Measurements from ENCODE around the gene PTPRH.

The PTPRH gene

DNA sequence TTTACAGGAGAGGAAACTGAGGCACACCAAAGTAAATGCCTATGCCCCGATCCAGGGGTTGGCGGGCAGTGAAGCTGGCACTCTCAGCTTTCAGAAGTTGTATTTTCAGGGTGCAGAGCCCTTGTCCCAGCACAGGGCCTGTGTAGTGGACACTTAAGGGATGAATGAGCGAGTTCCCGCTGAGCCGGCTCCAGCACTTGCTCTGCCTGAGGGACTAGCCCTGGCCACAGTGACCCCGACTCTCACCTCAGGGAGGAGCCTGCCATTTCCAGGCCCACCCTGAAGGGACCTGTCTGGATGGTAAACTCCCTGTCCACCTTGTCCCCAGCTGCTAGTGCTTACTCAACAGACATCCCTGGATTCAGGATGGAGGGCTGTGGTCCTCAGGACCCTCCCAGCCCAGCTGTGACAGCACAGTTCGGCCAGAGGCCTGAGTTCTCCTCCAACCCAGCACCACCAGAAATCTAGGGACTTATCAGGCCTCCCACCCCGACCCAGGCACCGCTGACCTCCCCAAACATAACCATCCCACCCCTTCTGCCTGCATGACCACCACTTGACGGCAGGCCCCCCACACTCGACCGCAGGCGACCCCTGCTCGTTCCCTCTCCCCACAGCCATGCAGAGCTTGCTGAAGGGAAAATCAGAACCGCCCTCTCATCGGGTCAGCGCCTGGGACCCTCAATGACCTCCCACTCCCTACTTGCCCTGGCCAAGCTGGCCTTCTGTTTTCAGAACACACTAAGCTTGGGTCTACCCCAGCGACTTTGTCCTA is 41.1 kb upstream of the PTPRH start:
- no peak for DNase-seq
- peak overlapping the region in 4 of 7 experiments; percentile 5 to 70 (median 50) for H3K4me3 ChIP-seq (ENCODE audit: control insufficient read depth in 1 of 7, extremely low read depth in 1 of 7, insufficient read depth in 4 of 7, low read depth in 2 of 7, low read length in 6 of 7)
- CTCF ChIA-PET, result interaction anchor here (0.7 to 1.8 kb wide), 4 partner anchors 9 to 52 kb away, joined by 3 to 4 read pairs (median 4); partner anchors contain the start of gene PPP6R1
- H3K36me3 ChIP-seq (ENCODE audit: control insufficient read depth in 4 of 4, insufficient read depth in 4 of 4, low read length in 3 of 4), result peaks cover 3 to 56% (median 24%) of the 10 kb centered on the region in 4 experiments
- POLR2A ChIA-PET, result interaction anchor here (0.6 kb wide), 1 partner anchor 10 kb away, joined by 4 read pairs; no protein-coding TSS in a partner anchor
- no peaks in the 10 kb centered on the region for H3K9me3 ChIP-seq (ENCODE audit: control extremely low read depth in 1 of 5, control insufficient read depth in 4 of 5, insufficient read depth in 2 of 5, low read depth in 1 of 5, low read length in 4 of 5)
- H3K4me1 ChIP-seq (ENCODE audit: control extremely low read depth in 1 of 4, control insufficient read depth in 4 of 4, insufficient read depth in 4 of 4, low read length in 3 of 4), result peaks cover 17 to 91% (median 84%) of the 10 kb centered on the region in 4 experiments
- 90% methylated on average over 15 of the region's 18 CpGs for WGBS (ENCODE audit: insufficient coverage)
- H3K27me3 ChIP-seq (replicated peaks in 2 of 5; ENCODE audit: control insufficient read depth in 4 of 5, insufficient read depth in 5 of 5, low read length in 4 of 5), result no peaks in the 10 kb centered on the region
- peak overlapping the region; percentile 87 to 95 for H3K27ac ChIP-seq (ENCODE audit: insufficient read depth in 1 of 2, low read depth in 1 of 2, low read length in 2 of 2, poor library complexity in 1 of 2, severe bottlenecking in 2 of 2)

DNA sequence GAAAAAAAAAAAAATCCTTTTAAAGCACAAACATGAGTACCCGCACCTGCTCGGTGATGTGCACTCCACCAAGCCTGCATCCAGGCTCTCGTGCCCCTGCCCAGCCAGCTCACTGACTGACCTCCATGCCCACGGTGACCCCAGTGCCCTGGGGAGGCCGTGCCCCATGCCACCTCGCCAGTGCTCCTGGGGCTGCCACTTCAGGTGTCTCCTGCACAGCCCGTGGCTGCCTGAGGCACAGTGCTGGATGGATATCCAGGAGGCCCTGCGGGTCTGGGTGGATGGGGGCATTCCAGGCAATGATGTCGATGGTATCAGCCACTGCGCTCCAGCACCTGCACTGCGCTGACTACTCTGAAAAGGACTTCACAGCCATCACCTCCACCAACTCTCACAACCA is 40.5 kb upstream of the PTPRH start:
- peaks cover 17 to 85% (median 78%) of the 10 kb centered on the region in 4 experiments for H3K4me1 ChIP-seq (ENCODE audit: control extremely low read depth in 1 of 4, control insufficient read depth in 4 of 4, insufficient read depth in 4 of 4, low read length in 3 of 4)
- POLR2A ChIA-PET, result interaction anchor here (0.6 kb wide), 1 partner anchor 9 kb away, joined by 4 read pairs; no protein-coding TSS in a partner anchor
- WGBS (ENCODE audit: insufficient coverage), result 96% methylated on average over 8 of the region's 11 CpGs
- CTCF ChIA-PET, result interaction anchor here (1.3 kb wide), 1 partner anchor 43 kb away, joined by 3 read pairs; no protein-coding TSS in a partner anchor
- H3K9me3 ChIP-seq (ENCODE audit: control extremely low read depth in 1 of 5, control insufficient read depth in 4 of 5, insufficient read depth in 2 of 5, low read depth in 1 of 5, low read length in 4 of 5), result no peaks in the 10 kb centered on the region
- H3K27me3 ChIP-seq (replicated peaks in 2 of 5; ENCODE audit: control insufficient read depth in 4 of 5, insufficient read depth in 5 of 5, low read length in 4 of 5), result no peaks in the 10 kb centered on the region
- peaks cover 3 to 60% (median 28%) of the 10 kb centered on the region in 4 experiments for H3K36me3 ChIP-seq (ENCODE audit: control insufficient read depth in 4 of 4, insufficient read depth in 4 of 4, low read length in 3 of 4)
- H3K4me3 ChIP-seq (ENCODE audit: control insufficient read depth in 1 of 7, extremely low read depth in 1 of 7, insufficient read depth in 4 of 7, low read depth in 2 of 7, low read length in 6 of 7), result no peak overlapping the region
- DNase-seq, result no peak
- peak overlapping the region in 1 of 2 experiments; percentile 95 for H3K27ac ChIP-seq (ENCODE audit: insufficient read depth in 1 of 2, low read depth in 1 of 2, low read length in 2 of 2, poor library complexity in 1 of 2, severe bottlenecking in 2 of 2)

DNA sequence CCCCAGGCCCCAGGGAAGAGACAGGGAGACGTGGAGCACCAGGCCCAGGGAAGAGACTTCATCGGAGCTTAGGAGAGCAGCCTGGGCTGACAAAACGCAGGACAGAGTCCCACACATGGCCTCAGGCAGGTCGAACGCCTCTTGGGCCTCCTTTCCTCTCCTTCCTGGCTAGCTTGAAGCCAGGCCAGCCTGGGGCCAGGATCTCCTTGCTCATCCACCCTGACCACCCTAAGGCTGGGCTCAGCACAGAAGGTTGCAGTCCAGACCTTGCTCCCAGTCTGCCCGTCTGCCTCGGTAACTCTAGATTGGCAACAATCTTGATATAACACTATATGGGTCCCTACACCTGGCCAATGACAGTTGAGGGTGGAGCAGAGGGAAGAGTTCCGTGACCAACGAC is 39.4 kb upstream of the PTPRH start:
- CTCF ChIA-PET, result interaction anchor here (1.4 to 1.8 kb wide), 3 partner anchors 7 to 11 kb away, joined by 4 to 5 read pairs (median 4); partner anchors contain the start of gene PPP6R1
- 90% methylated on average over 6 of the region's 9 CpGs for WGBS (ENCODE audit: insufficient coverage)
- H3K27me3 ChIP-seq (replicated peaks in 2 of 5; ENCODE audit: control insufficient read depth in 4 of 5, insufficient read depth in 5 of 5, low read length in 4 of 5), result no peaks in the 10 kb centered on the region
- POLR2A ChIA-PET, result interaction anchor here (1.4 kb wide), 1 partner anchor 11 kb away, joined by 6 read pairs; the partner anchor contains the start of gene PPP6R1
- DNase-seq, result no peak
- H3K27ac ChIP-seq (ENCODE audit: insufficient read depth in 1 of 2, low read depth in 1 of 2, low read length in 2 of 2, poor library complexity in 1 of 2, severe bottlenecking in 2 of 2), result peak overlapping the region; percentile 69 to 90
- H3K36me3 ChIP-seq (ENCODE audit: control insufficient read depth in 4 of 4, insufficient read depth in 4 of 4, low read length in 3 of 4), result peaks cover 5 to 71% (median 38%) of the 10 kb centered on the region in 4 experiments
- peaks cover 17 to 73% (median 68%) of the 10 kb centered on the region in 4 experiments for H3K4me1 ChIP-seq (ENCODE audit: control extremely low read depth in 1 of 4, control insufficient read depth in 4 of 4, insufficient read depth in 4 of 4, low read length in 3 of 4)
- no peak overlapping the region for H3K4me3 ChIP-seq (ENCODE audit: control insufficient read depth in 1 of 7, extremely low read depth in 1 of 7, insufficient read depth in 4 of 7, low read depth in 2 of 7, low read length in 6 of 7)
- H3K9me3 ChIP-seq (ENCODE audit: control extremely low read depth in 1 of 5, control insufficient read depth in 4 of 5, insufficient read depth in 2 of 5, low read depth in 1 of 5, low read length in 4 of 5), result no peaks in the 10 kb centered on the region

DNA sequence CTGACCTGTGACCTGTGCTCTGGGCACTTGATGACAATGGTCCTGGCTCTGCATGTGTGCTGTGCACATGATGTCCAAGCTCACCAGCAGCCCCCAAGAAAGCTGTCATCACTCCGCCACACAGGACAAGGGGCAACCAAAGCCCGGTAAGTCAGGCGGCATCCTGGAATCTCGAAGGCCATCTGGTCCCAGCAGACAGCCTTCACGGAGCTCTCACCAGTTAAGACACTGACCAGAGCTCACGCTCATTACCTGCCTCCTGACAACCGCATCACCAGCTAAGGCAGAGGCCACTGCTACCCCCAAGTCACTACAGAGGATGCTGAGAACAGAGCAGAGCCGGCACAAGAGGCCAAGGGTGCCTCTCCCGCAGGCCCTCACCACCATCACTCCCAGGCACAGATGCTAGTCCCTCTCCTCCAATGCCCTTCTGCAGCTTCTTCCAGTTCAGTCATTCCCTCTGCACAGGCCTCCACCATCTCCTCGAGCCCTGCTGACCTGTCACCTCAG is 38.9 kb upstream of the PTPRH start:
- 93% methylated on average over 9 of the region's 10 CpGs for WGBS (ENCODE audit: insufficient coverage)
- peak overlapping the region in 1 of 7 experiments; percentile 1 for H3K4me3 ChIP-seq (ENCODE audit: control insufficient read depth in 1 of 7, extremely low read depth in 1 of 7, insufficient read depth in 4 of 7, low read depth in 2 of 7, low read length in 6 of 7)
- peak overlapping the region; percentile 69 to 90 for H3K27ac ChIP-seq (ENCODE audit: insufficient read depth in 1 of 2, low read depth in 1 of 2, low read length in 2 of 2, poor library complexity in 1 of 2, severe bottlenecking in 2 of 2)
- peaks cover 6 to 76% (median 41%) of the 10 kb centered on the region in 4 experiments for H3K36me3 ChIP-seq (ENCODE audit: control insufficient read depth in 4 of 4, insufficient read depth in 4 of 4, low read length in 3 of 4)
- POLR2A ChIA-PET, result interaction anchor here (1.4 kb wide), 1 partner anchor 11 kb away, joined by 6 read pairs; the partner anchor contains the start of gene PPP6R1
- CTCF ChIA-PET, result interaction anchor here (1.4 to 1.8 kb wide), 3 partner anchors 8 to 11 kb away, joined by 4 to 5 read pairs (median 4); partner anchors contain the start of gene PPP6R1
- H3K27me3 ChIP-seq (replicated peaks in 2 of 5; ENCODE audit: control insufficient read depth in 4 of 5, insufficient read depth in 5 of 5, low read length in 4 of 5), result no peaks in the 10 kb centered on the region
- no peaks in the 10 kb centered on the region for H3K9me3 ChIP-seq (ENCODE audit: control extremely low read depth in 1 of 5, control insufficient read depth in 4 of 5, insufficient read depth in 2 of 5, low read depth in 1 of 5, low read length in 4 of 5)
- DNase-seq, result no peak
- peaks cover 14 to 68% (median 63%) of the 10 kb centered on the region in 4 experiments for H3K4me1 ChIP-seq (ENCODE audit: control extremely low read depth in 1 of 4, control insufficient read depth in 4 of 4, insufficient read depth in 4 of 4, low read length in 3 of 4)

DNA sequence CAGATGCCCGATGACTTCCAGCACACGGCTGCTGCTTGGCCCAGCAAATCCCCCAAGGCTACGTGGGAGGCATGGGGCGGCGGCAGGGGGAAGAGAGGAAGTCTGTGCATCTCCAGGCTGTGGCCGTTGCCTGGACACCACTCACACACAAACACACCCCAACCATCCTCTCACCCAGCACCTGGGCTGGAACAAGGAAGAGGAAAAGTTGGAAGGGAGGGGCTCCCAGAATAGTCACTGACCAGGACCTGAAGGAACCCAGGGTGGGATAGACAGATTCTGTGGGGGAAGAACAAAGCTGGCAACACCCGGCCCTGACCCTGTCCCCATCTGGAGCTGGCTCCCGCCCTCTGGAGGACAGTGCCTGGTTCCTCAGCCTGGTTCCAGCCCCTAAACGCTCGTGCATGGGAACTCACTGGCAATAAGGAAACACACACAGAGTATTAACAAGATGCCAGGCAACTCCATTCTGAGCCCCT is 38.4 kb upstream of the PTPRH start:
- 27% methylated on average over 5 of the region's 10 CpGs for WGBS (ENCODE audit: insufficient coverage)
- H3K4me3 ChIP-seq (ENCODE audit: control insufficient read depth in 1 of 7, extremely low read depth in 1 of 7, insufficient read depth in 4 of 7, low read depth in 2 of 7, low read length in 6 of 7), result peak overlapping the region in 2 of 7 experiments; percentile 28 to 52
- peaks cover 11 to 63% (median 58%) of the 10 kb centered on the region in 4 experiments for H3K4me1 ChIP-seq (ENCODE audit: control extremely low read depth in 1 of 4, control insufficient read depth in 4 of 4, insufficient read depth in 4 of 4, low read length in 3 of 4)
- H3K27ac ChIP-seq (ENCODE audit: insufficient read depth in 1 of 2, low read depth in 1 of 2, low read length in 2 of 2, poor library complexity in 1 of 2, severe bottlenecking in 2 of 2), result peak overlapping the region; percentile 69 to 90
- H3K36me3 ChIP-seq (ENCODE audit: control insufficient read depth in 4 of 4, insufficient read depth in 4 of 4, low read length in 3 of 4), result peaks cover 6 to 75% (median 42%) of the 10 kb centered on the region in 4 experiments
- H3K27me3 ChIP-seq (replicated peaks in 2 of 5; ENCODE audit: control insufficient read depth in 4 of 5, insufficient read depth in 5 of 5, low read length in 4 of 5), result no peaks in the 10 kb centered on the region
- CTCF ChIA-PET, result interaction anchor here (1.4 to 1.8 kb wide), 3 partner anchors 8 to 12 kb away, joined by 4 to 5 read pairs (median 4); partner anchors contain the start of gene PPP6R1
- peak; percentile 59 to 90 (median 89) for DNase-seq
- POLR2A ChIA-PET, result interaction anchor here (1.4 kb wide), 1 partner anchor 12 kb away, joined by 6 read pairs; the partner anchor contains the start of gene PPP6R1
- no peaks in the 10 kb centered on the region for H3K9me3 ChIP-seq (ENCODE audit: control extremely low read depth in 1 of 5, control insufficient read depth in 4 of 5, insufficient read depth in 2 of 5, low read depth in 1 of 5, low read length in 4 of 5)

DNA sequence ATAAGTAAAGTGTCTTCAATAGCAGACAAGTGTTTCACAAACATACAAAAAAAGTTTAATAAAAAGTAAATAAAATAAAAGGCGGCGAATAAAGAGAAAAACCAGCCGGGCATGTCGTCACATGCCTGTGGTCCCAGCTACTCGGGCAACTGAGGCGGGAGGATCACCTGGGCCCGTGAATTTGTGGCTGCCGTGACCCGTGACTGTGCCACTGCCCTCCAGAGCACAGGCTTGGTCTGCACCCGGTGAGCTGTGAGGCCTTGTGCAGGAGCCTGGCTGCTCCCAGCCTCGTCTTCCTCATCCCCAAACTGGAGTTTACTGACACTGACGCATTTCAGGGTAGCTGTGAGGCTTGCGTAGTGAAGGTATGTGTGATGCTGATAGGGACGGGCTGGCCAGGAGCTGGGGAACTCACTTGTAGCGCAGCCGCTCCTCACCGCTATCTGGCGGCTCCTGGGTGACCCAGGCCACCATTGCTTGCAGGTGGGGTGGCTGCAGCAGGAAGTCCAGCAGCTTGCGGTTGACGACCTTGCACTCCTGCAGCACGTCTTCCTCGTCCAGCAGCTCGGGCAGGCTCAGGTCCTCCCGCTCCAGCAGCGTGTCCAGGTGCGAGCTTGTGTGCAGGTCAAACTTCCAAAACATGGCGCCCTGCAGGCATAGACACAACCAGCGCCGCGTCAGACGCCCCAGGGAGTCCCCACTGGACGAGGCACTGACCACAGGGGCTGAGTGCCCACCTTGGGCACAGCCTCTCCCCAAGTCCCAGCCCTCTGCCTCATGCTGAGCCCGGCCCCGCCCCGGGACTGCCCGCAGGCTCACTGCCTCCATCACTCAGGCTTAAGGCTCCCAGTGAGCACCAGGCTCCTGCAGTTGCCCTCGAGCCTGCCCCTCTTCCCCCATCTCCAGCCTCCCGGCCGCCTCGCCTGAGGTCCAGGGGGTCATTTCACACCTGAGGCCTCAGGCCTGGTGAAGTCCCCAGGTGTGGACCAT is 37.5 kb upstream of the PTPRH start:
- POLR2A ChIA-PET, result interaction anchor here (0.5 kb wide), 1 partner anchor 881 kb away, joined by 3 read pairs; no protein-coding TSS in a partner anchor
- H3K4me3 ChIP-seq (ENCODE audit: control insufficient read depth in 1 of 7, extremely low read depth in 1 of 7, insufficient read depth in 4 of 7, low read depth in 2 of 7, low read length in 6 of 7), result peak overlapping the region in 1 of 7 experiments; percentile 52
- H3K9me3 ChIP-seq (ENCODE audit: control extremely low read depth in 1 of 5, control insufficient read depth in 4 of 5, insufficient read depth in 2 of 5, low read depth in 1 of 5, low read length in 4 of 5), result no peaks in the 10 kb centered on the region
- DNase-seq, result no peak
- WGBS (ENCODE audit: insufficient coverage), result 93% methylated on average over 40 of the region's 40 CpGs
- peak overlapping the region; percentile 69 to 90 for H3K27ac ChIP-seq (ENCODE audit: insufficient read depth in 1 of 2, low read depth in 1 of 2, low read length in 2 of 2, poor library complexity in 1 of 2, severe bottlenecking in 2 of 2)
- peaks cover 7 to 54% (median 49%) of the 10 kb centered on the region in 4 experiments for H3K4me1 ChIP-seq (ENCODE audit: control extremely low read depth in 1 of 4, control insufficient read depth in 4 of 4, insufficient read depth in 4 of 4, low read length in 3 of 4)
- peaks cover 12 to 84% (median 48%) of the 10 kb centered on the region in 4 experiments for H3K36me3 ChIP-seq (ENCODE audit: control insufficient read depth in 4 of 4, insufficient read depth in 4 of 4, low read length in 3 of 4)
- CTCF ChIA-PET, result interaction anchor here (0.8 to 1.7 kb wide), 4 partner anchors 8 to 142 kb away, joined by 3 to 4 read pairs (median 4); no protein-coding TSS in a partner anchor
- H3K27me3 ChIP-seq (replicated peaks in 2 of 5; ENCODE audit: control insufficient read depth in 4 of 5, insufficient read depth in 5 of 5, low read length in 4 of 5), result no peaks in the 10 kb centered on the region
